ENCODE measurements around the gene DLG2. TPM values are rescaled to one million over a fixed set of nuclear protein-coding genes. Genes with fewer than 3 reads are reported as not detected.

The DLG2 gene
- total RNA-seq, 1 donor from 2014 or later: 6.3 TPM

DNA sequence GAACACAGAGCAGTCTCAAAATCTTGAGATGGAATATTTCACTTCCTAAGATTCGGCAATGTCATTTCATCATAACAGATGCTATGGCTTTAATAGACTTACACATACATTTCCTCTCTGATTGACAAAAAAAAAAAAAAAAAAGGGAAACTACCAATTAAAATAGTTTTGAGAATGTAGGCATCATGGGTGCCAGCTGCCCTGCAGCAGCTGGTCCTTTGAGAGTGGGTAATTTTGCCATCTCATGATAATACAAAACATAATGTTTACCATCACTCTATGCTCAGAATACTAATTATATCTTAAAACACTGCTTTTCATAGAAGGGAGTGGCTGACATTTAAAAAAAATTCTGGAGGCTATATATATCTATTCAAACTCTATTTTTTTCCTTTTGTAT, 1565.4 kb downstream of the DLG2 start:
- ATAC-seq: no peak

DNA sequence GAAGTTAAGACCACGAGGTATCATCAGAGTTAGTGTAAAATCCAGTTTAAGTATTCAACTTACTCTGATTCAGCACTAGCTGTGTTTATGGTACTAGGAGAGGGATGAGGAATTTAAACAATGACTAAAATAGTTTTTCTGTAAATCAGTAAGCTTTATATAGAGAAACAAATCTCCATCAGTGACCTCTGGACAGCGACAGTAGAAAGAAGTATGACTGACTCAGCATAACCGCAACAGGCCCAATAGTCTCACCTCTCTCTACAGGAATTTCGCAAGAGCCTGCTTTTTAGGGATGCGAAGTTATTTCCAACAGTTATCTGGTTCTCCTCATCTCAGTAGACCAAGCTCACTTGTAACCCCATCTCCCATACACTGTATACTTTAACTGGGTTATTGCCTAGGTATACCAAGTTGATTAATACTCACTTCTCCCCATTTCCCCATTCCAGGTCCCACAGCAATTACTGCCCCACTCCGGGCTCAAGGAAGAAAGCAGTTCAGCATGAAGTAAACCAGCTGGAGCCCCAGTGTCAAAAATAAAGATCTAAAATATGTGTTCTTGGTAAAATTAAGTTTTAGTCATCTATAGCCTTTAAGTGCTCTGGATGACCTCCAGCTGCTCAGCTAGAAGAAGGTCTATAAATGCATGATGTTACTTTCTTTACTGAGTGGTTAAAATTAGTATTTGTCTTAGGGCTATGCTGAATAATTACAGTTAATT, 1570.3 kb downstream of the DLG2 start:
- no peak for ATAC-seq

DNA sequence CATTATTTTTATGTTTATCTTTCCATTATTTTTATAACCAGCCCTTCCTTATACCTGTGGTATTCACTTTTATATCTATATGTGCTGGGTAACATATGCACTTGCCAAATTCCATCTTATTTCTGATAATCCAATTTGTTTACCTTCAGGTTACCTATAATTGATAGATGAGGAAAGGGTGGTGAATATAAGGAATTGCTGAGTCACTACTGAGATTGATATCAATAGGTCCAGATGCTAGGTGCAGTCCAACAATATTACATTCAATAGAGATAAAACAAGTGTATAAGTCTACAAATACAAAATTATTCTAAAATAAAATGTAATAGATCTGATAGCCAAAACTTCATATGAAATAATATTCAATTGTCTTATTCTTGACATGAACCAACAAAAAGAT, 1582.0 kb downstream of the DLG2 start:
- no peak for ATAC-seq

DNA sequence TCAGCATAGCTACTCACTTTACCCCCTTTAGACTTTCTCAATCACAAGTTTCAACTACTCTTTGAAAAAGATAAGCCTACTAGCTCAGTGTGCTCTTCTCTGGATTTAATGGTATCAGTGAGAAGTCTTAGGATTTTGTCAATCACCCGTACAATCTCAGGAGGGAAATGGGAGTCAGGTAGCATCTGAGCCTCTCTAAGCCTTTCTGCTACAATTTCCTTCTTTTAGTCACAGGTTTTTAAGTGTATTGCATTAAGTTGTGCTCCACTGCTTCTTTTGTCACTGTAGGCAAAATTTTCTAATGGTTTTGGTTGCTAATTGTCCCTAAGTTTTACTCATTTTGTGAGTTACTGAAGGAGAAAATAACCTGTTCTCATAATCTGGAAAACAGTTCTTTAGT, 1582.4 kb downstream of the DLG2 start:
- no peak for ATAC-seq

DNA sequence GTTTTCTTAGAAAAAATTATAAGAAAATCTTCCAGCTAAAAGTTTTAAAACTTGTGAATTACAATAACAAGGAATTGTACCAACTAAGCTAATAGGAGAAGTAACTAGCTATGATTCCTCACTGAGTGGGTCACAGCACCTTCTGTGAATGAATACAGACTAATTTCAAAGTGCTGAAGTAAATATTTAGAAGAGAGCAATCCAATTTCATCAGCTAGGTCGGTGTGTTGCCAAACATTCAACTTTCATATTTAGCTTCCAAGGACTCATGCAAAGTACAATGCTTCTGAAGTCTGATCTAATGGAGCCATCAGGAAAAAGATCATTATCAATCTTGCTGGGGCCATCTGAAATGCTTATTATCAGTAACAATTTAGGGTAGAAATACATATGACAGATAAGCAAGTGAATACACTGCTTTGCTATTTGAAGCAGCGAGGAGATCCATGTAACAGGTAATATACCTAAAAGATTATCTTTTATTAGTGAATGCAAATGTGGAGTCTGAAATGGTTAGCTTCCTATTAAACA, 1590.4 kb downstream of the DLG2 start:
- ATAC-seq: no peak

DNA sequence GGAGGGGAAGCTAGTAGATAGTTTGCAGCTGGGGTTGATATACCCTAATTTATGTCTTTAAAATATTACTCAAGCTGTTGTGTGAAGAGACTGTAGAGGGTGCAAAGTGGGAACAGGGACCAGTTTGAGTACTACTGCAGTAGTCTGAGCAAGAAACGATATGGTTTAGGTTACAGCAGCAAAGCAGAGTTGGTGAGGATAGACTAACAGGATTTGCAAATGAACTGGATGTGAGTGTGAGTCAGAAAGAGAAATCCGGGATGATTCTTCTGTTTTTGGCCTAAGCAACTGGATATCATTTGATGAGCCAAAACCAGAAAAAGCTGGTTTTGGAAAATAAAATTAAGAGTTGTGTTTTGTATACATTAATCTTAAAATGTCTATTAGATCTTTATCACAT, 1591.5 kb downstream of the DLG2 start:
- ATAC-seq: no peak

DNA sequence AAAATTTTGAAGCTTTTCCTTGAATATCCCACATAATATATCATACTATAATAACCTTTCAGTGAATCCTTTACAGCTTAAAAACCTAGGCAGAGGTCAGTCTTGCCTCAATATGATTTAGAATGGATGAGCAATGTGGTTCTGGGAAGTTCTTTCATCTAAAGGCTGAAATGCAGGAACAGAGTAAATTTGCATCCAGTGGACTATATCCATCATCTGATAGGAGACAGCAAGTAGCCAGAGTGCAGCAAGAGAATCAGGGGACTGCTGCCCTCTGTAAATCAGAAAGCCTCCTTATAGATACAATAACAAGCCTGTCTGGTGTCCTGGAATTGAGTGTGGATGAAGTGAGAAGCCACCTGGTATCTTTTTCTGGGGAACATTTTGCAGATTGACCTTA, 1592.7 kb downstream of the DLG2 start:
- no peak for ATAC-seq

DNA sequence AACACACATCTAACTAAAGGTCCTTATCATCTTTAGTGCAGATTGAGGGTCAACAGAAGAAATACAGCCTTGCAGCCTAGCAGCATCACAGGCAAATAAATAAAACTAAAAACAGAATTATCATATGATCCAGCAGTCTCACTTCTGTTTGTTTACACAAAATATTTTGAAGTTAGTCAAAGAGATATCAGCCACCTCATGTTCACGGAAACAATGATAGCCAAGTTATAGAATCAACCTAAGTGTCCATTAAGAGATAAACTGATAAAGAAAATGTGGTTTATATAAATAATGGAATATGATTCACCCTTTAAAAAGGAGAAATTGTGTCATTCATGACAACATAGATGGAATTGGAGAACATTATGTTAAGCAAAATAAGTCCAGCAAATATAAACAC, 1602.9 kb downstream of the DLG2 start:
- no peak for ATAC-seq

DNA sequence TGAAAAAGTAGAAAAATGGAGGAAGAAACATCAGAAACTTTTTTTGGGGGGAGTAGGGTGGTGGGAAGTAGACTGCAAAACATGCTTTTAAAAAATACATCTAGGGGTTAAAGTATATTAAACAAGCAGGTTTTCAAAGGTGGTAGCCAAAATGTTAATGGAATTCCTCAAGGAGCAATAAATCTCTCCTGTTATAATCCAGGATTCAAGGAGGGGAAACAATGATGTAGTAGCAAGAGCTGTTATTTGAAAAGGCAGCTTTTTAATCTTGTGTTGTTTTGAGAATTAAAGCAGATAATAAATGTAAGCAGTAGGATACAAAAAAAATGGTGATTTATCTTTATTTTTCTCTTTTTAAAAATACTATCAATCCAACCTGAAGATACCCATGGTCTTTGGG, 1604.4 kb downstream of the DLG2 start:
- no peak for ATAC-seq

DNA sequence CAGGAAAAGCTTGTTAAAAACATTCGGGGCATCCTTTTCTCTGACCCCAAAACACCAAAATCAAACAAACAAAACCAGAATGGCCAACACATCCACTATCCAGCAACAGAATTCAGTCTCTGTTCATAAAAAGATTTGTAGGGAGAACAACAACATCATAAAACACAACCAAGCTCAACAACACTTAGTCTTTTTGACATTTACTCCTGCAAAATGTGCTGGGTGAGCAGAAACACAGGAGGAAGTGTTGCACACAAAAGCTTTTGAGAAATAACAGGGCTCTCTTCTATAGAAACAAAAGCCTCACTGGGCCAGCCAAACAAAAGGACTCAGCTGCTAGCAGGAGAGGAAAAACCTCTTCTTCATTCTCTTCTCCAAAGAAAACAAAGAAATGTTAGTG, 1604.9 kb downstream of the DLG2 start:
- no peak for ATAC-seq

DNA sequence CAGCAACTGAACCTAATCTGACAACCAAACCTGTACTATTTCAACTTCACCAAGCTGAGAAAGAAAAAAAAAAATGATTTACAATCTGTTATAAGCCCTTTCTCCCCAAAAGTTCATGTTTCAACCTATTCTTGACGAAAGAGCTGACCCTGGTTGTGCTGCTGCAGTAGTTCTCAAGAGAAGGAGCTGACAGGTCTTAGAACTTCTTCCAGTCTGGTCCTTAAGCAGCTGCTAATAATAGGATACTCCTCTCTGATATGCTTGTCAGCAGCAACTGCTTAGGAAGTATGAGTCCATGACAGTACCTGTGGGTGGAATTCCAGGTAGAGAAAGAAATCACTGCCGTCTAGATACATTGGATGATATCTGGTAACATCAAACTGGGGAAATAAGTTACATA, 1605.9 kb downstream of the DLG2 start:
- no peak for ATAC-seq

DNA sequence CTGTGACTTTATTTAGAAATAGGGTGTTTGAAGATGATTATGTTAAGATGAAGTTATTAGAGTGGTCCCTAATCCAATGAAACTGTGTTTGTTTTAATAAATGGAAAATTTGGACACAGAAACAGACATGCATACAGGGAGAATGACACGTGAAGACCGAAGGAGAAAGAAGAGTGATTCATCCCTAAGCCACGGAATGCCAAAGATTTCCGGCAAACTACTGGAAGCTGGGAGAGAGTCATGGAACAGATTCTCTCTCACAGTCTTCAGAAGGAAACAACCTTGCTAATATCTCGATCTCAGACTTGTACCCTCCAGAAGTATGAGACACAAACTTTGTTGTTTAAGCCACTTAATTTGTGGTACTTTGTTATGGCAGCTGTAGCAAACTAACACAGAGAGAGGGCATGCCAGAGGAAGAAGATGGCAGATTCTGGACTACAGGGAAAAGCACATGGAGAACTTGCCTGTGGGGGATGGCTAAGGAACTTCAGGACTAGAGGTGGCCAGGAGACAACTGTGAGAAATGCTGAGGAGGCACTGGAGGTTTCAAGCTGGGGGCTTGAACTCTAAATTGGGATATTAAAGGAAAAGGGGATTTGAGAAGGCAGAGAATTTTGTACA, 1607.5 kb downstream of the DLG2 start:
- ATAC-seq: no peak

DNA sequence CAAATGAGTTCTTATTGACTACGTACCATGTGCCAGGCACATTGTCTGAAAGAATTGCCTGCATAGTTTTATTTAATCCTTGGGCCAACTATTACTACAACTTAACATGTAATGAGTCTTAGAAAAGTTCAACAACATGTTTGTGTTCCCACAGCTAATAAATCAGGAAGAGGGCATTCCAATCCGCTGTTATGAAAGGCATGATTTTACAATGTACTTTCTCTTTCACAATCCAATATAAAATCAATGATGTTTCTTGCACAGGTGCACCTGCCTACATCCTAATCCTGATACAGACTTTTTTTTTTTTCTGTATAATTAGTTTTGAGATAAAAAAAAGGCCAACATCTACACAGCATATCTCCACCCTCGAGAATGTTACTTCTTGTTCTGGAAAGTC, 1612.6 kb downstream of the DLG2 start:
- no peak for ATAC-seq

DNA sequence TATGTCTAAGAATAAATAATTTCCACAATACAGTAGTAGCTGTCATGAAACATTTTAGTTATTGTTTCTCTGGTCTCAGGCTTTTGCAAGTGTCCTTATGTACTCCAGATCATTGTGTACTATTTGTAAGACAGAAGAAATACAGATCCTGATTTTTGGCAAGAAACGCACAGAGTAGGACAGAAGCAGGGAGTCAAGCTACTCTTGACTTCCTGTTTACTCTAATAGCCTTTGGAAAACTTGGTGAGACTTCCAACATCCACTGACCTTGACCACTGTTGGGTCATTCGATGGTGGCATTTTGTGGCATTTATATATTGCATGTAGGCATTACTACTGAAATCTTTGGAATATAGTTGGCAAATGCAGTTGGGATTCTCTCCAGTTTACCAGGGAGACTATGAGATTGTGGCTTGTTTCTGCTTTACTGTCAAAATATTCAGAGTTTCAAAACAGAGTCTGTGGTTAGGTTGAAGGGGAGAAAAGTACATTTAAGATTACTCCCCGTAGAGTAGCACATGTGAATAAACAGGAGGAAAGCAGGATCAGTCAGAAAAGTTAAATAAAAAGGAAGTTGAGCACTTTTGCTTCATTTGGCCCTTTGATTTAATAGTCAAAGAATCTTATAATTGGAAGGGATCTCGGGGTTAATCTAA, 1614.8 kb downstream of the DLG2 start:
- no peak for ATAC-seq

DNA sequence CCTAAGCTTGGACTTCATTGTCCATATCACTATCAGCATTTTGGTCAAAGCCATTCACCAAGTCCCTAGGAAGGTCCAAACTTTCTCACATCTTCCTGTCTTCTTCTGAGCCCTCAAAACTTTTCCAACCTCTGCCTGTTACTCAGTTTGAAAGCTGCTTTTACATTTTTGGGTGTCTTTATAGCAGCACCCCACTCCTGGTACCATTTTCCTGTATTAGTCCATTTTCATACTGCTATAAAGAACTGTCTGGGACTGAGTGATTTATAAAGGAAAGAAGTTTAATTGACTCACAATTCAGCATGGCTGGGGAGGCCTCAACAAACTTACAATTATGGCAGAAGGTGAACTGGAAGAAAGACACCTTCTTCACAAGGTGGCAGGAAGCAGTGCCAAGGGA, 1624.0 kb downstream of the DLG2 start:
- no peak for ATAC-seq

DNA sequence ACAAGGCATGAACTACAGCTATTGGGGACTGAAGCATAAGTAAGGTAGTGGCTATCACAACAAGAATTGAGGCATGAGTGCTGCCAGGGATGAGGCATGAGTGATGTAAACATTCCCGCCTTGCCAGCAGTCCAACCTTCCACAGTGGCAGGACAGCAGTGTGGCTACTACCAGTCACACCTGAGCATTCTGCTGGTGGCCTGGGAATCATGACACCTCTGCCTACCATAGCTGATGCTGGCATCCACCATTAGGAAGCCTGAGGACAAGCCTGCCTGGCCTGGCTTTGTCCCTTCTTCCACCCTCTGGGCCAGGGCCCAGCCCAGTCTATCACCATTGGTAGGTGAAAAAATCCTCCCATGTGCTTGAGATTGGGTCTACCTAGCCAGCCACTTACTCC, 1628.2 kb downstream of the DLG2 start:
- no peak for ATAC-seq

DNA sequence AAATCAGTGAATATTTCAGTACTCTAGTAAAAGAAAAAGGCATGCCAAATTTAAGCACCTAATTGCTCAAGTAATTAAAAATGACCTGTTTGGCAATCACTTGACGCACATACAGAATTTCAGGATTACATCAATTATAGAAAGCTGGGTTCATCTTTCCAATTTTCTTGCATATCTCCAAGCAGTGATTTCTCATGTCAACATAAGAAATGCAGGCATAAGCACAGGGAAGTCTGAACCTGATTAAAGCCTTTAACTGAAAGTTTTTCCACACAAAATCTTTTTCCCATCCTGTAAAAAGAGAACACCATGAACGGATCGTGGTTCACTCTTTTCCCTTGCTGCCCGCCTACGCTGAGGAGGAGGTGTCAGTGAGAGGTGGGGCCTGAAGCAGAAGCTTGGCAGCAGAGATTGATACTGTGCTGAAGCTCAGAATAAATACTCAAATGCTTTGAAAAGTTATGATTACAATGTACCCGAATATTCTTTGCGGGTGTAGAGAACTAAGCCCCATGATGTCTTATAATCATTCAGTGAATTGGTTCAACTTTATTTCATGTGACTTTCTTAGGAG, 1636.9 kb downstream of the DLG2 start:
- ATAC-seq: no peak

DNA sequence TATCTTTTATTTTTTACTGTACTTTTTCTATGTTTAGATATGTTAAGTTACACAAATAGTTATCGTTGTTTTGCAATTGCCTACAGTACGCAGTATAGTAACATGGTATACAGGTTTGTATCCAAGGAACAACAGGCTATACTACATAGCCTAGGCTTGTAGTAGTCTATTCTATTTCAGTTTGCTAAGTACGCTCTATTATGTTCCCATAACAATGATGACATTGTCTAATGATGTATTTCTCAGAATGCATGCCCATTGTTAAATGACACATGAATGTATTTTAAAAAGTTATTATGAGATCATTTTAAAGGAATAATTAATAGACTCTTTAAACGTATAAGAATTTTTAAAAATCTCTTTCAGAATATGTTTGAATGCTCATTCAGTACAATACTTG, 1644.3 kb downstream of the DLG2 start:
- no peak for ATAC-seq

DNA sequence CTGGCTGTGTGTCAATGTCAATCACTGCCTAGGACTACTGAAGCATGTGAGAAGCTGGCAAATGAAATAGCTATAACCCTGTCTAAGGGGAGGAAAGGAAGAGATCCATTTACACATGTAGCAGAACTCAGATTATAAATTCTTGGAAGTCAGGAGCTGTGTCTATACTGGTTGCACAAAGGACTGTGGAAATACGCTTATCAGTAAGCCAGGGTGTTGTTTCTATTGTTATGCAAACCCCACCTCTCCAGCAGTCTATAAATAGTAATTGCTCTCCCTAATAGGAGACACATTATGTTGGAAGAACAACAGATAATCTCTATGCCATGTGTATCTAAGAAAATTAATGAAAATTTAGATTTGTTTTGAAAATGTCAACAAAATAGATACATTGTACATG, 1647.6 kb downstream of the DLG2 start:
- no peak for ATAC-seq

DNA sequence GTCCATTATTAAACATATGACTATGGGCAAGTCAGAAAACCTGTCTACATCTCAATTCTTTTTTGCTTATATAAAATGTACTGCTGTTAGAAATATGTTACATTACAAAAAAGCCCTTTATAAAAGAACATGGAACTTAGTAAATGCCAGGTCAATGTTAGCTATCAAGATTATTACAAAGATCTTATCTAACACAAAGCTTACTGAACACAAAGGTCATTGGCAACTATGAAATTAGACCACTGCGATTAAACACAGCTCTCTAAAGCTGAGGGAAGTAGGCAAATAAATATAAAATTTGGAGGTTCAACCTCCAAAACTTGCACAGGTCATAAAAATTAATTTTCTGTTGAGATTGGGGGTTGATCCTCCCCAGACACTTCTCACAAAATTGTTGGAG, 1648.2 kb downstream of the DLG2 start:
- ATAC-seq: no peak

DNA sequence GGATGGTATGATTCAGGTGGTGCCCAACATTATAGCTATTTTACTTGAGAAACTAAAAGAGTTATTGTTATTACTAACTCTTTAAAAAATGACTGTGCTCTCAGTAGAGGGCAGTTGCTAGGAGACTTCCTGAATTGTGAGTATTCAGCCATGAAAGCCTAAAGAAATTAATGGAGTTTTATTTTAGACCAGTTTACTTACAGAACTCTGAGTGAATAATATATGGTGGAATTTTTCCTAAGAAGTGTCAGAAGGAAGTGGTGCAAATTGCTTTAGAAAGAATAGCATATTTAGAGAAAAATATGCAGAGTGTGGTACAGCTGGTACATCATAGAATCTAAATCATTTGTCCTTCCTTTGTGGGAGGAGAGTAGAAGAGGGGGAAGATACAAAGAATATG, 1651.1 kb downstream of the DLG2 start:
- ATAC-seq: no peak

DNA sequence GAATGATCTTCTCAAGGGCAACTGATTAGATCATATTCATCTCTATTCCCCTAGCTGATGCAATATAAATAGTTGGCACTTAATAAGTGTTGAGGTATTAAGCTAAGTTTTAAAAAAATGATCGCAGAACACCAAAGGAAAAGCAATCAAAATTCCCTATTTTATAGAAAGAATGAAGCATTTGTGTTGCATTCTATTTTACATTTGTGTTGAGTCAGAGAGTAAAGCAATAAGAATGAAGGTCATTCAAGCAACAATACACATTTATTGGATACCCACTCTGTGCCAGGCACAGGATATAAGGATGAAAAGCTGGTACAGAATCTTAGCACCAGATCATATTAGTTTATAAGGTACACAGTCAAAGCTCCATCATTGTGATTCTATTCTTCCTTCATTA, 1654.6 kb downstream of the DLG2 start:
- no peak for ATAC-seq

DNA sequence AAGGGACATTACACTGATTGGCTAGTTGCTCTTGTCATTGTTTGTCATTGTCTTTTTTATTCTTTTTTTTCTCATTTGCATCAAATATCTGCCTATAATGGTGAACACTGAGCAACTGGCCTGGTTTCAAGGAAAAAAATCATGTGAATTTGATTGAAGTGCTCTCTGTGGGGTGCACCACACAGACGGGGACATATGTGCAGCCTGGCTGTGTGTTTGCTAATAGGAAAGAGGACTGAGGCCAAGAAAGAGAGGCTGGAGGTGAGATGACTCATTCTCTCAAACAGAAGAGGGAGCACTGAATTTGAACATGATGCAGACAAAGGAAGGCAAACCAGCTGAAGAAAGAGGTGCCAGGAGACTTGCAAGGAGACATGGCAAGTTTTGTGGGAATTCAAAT, 1656.1 kb downstream of the DLG2 start:
- ATAC-seq: no peak

Measured in esophagus mucosa (tissue), 1 donor.